Measurements from ENCODE around the gene IL4R.

GRCh38 chr16:27311448-27311830 lies 2.3 kb upstream of the IL4R start:
- TF ChIP-seq CTCF (IDR thresholded peaks at IDR 0.05) (no peak), POLR2A (IDR thresholded peaks at IDR 0.05) (no peak)

Data from testis (tissue), 2 donors.